HG03432 (cell line): ENCODE data around the gene PRMT1.

Experiments used
- ATAC-seq: cut with Tn5 transposase; IDR thresholded peaks from one replicate; pipeline ENCODE4 v1.9.1; 2021; ENCODE audit warnings: mild to moderate bottlenecking, moderate library complexity; ENCODE audit not compliant: unreplicated experiment

Gene PRMT1

DNA sequence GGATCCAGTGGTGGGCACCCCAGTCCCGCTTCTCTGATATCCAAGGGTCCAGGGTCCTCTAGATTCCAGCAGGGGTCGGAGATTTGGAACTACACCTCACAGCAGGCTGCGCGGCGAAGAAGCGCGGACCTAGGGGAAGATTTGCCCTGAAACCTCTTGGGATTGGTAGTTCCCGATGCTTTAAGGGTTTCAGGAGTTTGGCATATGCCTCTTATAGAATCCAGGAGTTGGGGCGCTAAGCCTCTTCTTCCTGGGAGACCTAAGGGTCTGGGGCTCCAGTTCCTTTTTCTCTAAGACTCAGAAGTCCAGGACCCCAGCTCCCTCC is 11.0 kb upstream of the PRMT1 start:
- no peak for ATAC-seq

GRCh38 chr19:49667473-49667872 is 9.6 kb upstream of the PRMT1 start:
- ATAC-seq = no peak

GRCh38 chr19:49669516-49669915 is 7.6 kb upstream of the PRMT1 start:
- no peak for ATAC-seq

GRCh38 chr19:49672131-49672919 is 4.7 kb upstream of the PRMT1 start:
- ATAC-seq = no peak

DNA sequence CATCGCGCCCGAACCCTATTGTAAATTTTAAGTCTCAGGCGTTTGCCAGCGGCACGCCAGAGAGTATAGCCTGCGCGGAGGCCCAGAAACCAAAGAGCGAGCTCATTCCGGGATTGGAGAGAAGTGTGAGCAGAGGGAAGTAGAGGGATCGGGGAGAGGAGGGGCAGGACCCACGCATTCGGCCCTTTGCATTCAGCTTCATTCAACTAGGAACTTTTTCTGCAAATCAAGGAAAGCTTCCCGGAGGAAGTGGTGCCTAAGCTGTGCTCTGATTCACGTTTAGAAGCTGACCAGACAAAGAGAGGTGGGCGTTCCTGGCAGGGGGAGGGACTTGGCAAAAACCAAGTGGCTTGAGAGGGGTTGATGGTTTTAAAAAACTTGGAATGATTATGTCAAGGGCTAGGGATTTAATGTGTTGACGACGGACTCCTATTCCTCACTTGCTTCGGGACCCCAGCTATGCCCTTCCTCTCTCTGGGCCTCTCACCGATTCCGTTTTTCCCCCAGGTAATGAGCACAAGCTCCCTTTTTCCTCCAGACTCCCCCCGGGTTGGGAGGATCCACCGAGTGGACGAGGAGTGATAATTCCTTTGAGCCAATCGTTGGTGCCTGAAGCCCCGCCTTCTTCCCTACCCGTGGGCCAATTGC is 811 bp upstream of the PRMT1 start:
- peak; percentile 24 for ATAC-seq

DNA sequence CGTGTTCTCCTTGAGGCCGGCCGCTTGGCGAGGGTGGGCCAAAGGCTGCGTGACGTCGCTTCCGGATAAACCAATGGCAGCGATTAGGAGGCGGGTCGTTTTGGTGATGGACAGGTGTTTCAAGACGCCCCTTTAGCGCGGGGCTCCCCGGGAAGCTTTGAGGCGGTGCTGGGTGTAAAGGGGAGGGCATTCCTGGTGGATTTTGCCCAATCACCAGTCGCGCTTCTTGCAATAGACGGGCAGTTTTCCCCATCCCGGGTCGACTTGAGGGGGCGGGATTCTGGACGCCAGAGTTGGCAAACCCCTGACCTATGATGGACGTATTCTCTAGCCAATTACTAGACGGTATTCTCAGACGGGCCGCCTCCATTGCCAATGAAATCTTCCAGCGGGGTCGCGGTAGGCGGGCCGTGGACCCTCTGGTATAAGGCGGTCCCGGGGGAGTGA is 264 bp upstream of the PRMT1 start:
- peak; percentile 62 for ATAC-seq

- no peak for ATAC-seq
Measured at GRCh38 chr19:49677901-49678674, 1.0 kb downstream of the PRMT1 start.

DNA sequence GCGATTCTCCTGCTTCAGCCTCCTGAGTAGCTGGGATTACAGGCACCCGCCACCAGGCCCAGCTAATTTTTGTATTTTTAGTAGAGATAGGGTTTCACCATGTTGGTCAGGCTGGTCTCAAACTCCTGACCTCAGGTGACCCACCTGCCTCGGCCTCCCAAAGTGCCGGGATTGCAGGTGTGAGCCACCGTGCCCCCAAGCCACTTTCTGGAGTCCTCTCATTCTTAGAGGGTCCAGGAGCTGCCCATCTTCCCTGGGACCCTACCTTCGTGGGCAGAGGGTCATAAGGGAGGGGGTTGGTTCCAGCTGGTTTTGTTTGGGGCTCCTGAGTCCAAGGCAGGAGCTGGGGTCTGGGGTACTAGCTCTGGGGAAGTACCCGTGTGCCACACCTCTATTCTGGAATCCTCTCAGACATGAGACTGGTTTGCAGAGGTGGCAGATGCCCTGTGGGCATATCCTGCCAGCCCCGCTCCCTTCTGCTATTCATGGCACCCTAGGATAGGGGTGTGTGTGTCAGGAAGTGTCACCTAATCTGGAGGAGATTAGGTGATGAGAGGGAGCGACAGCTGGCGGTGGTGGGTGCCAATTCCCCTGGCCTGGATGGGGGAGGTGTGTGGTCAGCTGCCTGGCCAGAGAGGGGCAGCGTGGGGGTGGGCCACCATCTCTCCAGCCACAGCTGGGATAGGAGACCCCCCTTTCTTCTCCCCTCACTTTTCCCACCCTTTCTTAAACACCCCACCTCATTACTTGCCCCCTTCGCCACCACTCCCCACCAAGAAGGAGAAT is 2.1 kb downstream of the PRMT1 start:
- ATAC-seq = no peak

- no peak for ATAC-seq
Measured at GRCh38 chr19:49679771-49680413, 2.8 kb downstream of the PRMT1 start.

- no peak for ATAC-seq
Measured at GRCh38 chr19:49680421-49681351, 3.6 kb downstream of the PRMT1 start.

- no peak for ATAC-seq
Measured at GRCh38 chr19:49681830-49682229, 4.8 kb downstream of the PRMT1 start.

GRCh38 chr19:49682274-49682673 is 5.2 kb downstream of the PRMT1 start:
- ATAC-seq = no peak

DNA sequence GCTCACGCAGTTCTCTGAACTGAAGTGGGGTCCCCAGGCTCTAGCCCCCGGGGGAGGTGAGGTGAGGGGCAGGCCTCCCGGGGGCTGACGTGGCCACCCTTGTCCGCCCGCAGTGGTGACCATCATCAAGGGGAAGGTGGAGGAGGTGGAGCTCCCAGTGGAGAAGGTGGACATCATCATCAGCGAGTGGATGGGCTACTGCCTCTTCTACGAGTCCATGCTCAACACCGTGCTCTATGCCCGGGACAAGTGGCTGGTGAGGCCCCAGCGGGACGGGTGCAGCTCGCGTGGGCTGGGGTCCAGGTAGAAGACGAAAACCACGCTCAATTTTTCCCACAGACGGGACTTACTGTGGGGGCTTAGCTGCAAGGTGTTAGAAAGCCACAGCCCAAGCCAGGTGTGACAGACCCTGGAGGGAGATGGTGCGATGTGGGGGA is 6.8 kb downstream of the PRMT1 start:
- no peak for ATAC-seq

DNA sequence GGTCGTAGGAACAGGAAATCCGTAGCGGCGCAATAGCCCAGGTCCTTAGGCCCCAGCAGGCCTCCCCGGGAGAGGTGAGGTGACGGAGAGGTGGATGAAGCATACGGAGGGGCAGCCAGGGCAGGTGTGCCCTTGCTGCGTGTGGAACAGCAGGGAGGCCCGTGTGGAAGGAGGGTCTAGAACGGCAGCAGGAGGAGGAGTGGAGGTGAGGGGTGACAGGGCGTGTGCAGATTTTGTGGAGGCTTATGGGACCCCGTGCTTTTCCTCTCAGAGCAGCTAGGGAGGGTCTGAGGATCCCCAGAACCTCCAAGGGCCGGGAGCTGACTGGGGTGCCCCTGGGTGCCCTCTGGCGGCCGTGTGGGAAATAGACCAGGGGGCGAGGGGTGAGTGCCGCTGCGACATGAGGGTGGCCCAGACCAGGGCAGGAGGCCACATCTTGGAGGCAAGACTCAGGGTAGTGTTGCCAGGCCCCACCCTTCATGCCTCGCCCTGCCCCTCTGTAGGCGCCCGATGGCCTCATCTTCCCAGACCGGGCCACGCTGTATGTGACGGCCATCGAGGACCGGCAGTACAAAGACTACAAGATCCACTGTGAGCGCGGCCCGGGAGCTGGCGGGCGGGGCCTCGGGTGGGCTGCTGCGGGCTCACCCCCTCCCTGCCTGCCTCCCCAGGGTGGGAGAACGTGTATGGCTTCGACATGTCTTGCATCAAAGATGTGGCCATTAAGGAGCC is 7.3 kb downstream of the PRMT1 start:
- ATAC-seq = no peak

DNA sequence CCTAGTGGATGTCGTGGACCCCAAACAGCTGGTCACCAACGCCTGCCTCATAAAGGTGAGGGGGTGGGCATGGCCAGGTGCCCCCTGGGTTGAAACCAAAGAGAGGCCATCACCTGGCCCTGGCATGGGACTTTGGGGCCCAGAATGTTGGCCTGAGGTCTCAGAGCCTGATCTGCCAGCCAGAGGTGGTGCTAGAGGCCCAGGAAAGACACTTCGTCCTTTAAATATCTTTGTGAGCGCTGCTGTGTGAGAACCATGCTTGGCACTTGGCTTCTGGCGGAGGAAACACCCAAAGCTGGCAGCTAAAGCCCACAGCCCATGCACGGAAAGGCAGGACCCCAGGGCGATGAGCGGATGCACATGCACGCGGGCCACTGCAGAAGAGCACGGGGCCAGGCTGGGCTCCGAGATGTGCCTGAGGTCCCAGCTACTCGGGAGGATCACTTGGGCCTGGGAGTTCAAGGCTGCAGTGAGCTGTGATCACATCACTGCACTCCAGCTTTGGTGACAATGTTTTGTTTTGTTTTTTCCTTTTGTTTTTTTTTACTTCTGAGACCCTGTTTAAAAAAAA is 8.0 kb downstream of the PRMT1 start:
- ATAC-seq = no peak

DNA sequence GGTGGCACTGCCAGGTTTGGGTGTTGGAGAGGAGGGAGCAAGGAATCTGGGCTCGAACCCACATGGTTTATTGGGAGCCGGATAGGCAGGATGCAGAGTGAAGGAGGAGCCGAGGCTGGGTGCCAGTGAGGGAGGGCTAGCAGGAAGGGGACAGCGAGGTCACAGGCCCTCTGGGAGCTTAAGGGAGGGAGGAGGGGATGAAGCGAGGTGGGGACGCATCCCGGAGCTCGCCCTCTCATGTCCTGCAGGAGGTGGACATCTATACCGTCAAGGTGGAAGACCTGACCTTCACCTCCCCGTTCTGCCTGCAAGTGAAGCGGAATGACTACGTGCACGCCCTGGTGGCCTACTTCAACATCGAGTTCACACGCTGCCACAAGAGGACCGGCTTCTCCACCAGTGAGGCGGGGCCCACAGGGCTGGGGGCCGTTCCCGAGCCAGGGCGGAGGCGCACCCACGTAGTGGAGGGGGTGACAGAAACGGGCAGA is 8.8 kb downstream of the PRMT1 start:
- ATAC-seq = no peak

DNA sequence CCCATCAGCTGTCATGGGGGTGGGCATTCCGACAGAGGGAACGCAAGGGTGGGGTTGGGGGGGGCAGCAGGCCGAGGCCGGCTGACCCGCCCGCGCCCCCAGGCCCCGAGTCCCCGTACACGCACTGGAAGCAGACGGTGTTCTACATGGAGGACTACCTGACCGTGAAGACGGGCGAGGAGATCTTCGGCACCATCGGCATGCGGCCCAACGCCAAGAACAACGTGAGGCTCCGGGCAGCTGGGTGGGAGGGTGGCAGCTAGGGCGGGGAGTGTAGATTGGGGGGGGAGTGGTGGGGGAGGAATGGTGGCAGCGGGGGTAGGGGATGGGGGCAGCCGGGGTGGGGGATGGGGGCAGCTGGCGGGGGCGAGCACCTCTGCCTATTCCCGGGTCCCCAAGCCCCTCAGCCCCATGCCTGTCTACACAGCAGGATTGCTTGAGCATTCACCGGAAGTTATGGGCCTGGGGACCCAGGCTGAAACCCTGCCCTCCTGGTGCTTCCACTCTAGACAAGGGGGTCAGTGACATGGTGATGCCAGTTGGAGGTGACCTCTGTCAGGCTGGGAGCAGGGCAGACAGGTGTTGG is 9.5 kb downstream of the PRMT1 start:
- ATAC-seq = no peak

DNA sequence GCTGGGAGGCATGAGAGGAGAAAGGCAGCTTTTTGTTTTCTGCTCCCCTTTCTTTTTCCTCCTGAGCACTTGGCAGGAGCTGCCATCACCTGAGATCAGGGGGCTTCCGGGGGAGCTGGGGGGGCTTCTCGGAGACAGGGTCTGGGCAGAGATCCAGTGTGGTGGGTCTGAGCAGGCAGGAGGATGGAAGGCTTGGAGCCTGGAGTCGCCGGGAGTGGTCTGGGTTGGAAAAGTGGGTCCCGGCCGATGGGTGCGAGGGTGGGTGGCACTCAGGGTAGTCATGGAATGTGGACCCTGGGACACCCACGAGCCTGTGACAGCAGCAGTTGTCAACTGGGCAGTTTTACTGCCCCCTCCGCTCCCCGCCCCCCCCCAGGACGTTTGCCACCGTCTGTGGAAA is 10.1 kb downstream of the PRMT1 start:
- ATAC-seq = no peak
